ENCODE data around the gene CDHR2.

- TF ChIP-seq CTCF (IDR thresholded peaks at IDR 0.05) (no peak), POLR2A (IDR thresholded peaks at IDR 0.05) (no peak), POLR2AphosphoS5 (IDR thresholded peaks at IDR 0.05; ENCODE audit: insufficient read depth in 1 of 2, low read depth in 1 of 2) (no peak)
These were observed 14.5 kb upstream of the CDHR2 start for GRCh38 chr5:176534640-176535039.
